GM21528 (cell line): ENCODE measurements around the gene CSNK1A1.
"Not testable (repeated sequence)": the region's sequence is repeated elsewhere in the genome, so short reads cannot be mapped to it uniquely, and the experiment has no call there.

Experiments used
- ATAC-seq: cut with Tn5 transposase; IDR thresholded peaks from one replicate; pipeline ENCODE4 v1.9.1; 2021; ENCODE audit warnings: mild to moderate bottlenecking, moderate library complexity; ENCODE audit not compliant: unreplicated experiment, low FRiP score

Gene CSNK1A1

GRCh38 chr5:149535787-149536186 is 15.5 kb downstream of the CSNK1A1 start:
- ATAC-seq, result not testable (repeated sequence)

DNA sequence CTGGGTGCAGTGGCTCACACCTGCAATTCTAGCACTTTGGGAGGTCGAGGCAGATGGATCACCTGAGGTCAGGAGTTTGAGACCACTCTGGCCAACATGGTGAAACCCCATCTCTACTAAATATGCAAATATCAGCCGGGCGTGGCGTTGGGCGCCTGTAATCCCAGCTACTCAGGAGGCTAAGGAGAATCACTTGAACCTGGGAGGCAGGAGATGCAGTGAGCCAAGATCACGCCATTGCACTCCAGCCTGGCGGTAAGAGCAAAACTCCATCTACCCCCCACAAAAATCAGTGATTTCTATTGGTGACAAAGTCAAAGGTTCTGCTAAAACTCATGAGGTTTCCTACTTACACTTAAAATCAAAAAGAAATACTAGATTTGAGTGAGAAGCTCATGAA is 18.8 kb downstream of the CSNK1A1 start:
- no peak for ATAC-seq

DNA sequence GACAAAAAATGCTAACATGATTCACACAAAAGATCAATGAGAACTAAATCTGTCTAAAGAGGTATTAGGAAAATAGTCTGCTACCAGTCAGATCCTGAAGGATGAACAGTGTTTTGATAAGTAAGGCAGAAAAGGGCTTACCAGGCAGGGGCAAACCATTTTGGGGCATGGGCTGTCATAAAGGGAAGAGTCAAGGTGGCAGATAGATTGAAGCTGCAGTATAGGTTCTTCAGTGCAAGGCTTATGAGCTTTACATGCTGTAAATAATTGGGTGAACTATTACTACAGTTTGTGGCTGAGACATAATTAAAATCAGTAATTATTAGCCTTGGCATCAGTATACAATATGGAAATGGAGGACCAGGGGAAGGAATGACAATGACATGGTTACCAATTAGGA is 21.8 kb downstream of the CSNK1A1 start:
- no peak for ATAC-seq

GRCh38 chr5:149528281-149529060 is 22.8 kb downstream of the CSNK1A1 start:
- no peak for ATAC-seq

DNA sequence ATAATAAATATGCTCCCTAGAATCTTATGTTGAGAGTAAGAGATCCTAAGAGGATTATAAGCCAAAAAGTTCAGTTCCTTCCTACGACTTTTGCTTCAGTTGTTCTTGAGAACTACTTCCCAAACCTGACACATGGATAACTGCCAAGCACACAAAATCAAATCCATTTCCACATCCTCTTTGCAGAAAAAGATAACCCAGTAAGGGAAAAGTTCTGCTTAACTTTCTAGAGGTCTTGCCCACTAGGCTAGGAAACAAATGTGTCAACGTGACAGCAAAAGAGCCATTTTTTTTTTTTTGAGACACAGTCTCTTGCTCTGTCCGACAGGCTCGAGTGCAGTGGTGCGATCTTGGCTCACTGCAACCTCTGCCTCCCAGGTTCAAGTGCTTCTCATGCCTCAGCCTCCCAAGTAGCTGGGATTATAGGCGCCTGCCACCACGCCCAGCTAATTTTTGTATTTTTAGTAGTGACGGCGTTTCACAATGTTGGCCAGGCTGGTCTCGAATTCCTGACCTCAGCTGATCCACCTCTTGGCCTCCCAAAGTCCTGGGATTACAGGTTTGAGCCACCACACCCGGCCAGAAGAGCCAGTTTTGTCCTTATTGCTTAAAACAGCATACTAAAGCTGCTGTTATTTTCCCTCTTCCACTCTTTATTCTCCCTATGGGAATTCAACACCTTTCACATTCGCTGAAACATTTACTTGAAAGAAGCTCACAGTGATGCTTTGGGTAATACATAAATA is 24.2 kb downstream of the CSNK1A1 start:
- ATAC-seq, result no peak

DNA sequence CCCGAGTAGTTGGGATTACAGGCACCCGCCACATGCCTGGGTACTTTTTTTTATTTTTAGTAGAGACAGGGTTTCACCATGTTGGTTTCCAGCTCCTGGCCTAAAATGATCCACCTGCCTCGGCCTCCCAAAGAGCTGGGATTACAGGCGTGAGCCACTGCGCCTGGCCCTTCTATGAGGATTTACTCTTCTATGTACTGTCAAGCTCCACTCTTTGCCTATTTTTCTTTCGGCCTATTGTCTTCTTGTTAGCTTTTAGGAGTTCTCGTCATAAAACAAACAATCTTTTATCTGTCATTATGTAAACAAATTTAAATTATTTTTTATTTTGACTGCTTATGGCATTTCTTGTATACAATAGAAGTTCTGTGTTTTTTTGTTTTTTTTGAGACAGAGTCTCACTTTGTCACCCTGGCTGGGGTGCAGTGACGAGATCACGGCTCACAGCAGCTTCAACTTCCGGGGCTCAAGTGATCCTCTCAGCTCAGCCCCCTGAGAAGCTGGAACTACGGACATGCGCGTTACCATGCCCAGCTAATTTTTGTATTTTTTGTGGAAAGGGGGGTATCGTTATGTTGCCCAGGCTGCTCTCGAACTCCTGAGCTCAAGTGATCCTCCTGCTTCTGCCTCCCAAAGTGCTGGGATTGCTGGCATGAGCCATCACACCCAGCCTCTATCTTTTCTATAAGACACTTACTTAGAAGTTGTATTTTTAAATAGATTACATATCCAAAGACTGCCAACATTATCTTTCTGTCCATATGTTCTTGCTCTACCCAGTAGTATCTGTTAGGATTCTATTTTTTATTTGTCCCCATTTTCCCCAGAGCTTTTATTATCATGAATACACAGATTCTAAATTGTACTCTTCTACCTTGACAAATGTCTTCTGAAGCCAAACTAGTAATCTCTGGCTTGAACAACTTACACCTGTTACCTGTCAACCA is 29.2 kb downstream of the CSNK1A1 start:
- no peak for ATAC-seq

GRCh38 chr5:149519601-149520000 is 31.6 kb downstream of the CSNK1A1 start:
- ATAC-seq, result no peak

GRCh38 chr5:149518620-149519019 is 32.6 kb downstream of the CSNK1A1 start:
- no peak for ATAC-seq

- no peak for ATAC-seq
Observed at GRCh38 chr5:149517461-149518122, 33.6 kb downstream of the CSNK1A1 start.

GRCh38 chr5:149514512-149514911 is 36.7 kb downstream of the CSNK1A1 start:
- ATAC-seq, result no peak

DNA sequence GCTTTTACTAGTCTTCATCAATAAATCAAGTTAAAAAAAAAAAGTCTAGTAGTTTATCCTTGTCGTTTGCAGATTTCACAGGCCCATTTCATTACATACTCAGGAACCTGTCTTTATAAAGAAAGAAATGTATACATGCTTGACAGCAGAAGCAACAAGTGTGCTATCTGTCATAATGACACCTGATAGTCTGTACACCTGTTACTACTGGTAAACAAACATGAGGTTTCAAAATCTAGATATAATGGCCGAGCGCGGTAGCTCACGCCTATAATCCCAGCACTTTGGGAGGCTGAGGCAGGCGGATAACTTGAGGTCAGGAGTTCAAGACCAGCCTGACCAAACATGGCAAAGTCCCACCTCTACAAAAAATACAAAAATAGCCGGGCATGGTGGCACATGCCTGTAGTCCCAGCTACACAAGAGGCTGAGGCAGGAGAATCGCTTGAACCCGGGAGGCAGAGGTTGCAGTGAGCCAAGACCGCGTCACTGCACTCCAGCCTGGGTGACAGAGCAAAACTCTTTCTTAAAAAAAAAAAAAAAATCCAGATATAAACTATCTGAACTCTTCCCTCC is 37.8 kb downstream of the CSNK1A1 start:
- not testable (repeated sequence) for ATAC-seq

DNA sequence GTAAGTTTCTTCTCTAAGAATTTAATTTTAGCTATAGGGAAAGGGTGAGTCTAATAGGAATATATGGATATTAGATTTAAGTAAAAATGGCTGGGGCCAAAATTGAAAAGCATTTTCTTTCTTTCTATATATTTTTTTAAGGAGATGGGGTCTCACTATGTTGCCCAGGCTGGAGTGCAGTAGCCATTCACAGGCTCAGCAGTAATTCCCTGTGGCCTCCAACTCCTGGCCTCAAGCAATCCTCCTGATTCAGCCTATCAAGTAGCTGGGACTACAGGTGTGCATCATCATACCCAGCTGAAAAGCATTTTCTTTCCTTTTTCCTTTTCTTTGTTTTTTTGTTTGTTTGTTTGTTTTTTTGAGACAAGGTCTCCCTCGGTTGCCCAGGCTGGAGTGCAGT is 41.1 kb downstream of the CSNK1A1 start:
- ATAC-seq, result no peak

- ATAC-seq, result no peak
Observed at GRCh38 chr5:149504677-149505076, 46.6 kb downstream of the CSNK1A1 start.

DNA sequence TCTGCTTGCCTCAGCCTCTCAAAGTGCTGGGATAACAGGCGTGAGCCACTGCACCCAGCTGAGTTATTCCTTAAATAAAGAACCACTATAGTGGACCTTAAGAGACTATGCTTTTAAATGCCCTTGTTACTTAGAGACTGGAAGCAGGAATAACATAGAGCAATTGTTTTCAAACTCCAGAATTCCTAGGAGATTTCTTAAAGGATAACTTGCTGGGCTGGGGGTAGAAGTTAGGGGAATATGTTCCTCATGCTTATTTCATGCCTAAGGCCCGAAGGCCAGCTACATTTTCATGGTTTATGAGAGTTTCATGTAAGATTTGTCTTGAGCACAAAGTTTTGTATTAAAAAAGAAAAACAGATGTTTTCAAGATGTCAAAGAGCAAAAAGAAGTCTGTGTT is 48.2 kb downstream of the CSNK1A1 start:
- no peak for ATAC-seq

- no peak for ATAC-seq
Observed at GRCh38 chr5:149500922-149501582, 50.2 kb downstream of the CSNK1A1 start.

DNA sequence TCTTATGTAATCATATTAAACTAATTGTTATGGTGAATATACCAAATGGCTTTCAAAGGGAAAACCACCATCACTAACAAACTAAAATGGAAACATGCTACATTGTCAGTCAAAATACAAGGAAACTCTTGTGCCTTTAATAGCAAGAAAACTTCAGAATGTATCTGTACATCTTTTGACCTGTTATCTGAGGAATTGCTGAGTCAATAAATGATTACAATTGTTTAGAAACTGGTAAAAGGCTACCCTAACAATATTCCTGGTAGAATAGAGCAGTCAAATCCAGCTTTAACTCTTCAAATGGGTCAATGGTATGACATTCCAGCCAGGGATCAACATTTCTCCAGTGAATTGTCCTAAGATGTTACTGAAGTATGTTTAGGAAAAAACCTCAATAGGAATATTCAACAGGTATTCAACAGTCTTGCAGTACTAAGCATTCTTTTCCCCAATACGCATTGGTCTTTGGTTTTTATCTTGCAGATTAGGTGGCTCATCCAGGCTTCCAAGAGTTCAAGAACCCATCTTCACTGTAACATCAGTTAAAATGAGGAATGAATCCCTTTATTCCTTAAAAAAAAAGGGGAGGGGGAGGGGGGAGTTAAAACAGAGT is 52.4 kb downstream of the CSNK1A1 start:
- ATAC-seq, result no peak

GRCh38 chr5:149497357-149497756 is 53.9 kb downstream of the CSNK1A1 start:
- no peak for ATAC-seq

GRCh38 chr5:149496917-149497316 is 54.3 kb downstream of the CSNK1A1 start:
- no peak for ATAC-seq

- no peak for ATAC-seq
Observed at GRCh38 chr5:149496166-149496565, 55.1 kb downstream of the CSNK1A1 start.
